HG02763 (cell line): Measurements from ENCODE around the gene CA4.

Experiments
- ATAC-seq: cut with Tn5 transposase; IDR thresholded peaks from one replicate; pipeline ENCODE4 v1.9.1; 2021; ENCODE audit warnings: mild to moderate bottlenecking, moderate library complexity; ENCODE audit not compliant: unreplicated experiment

CA4 gene

DNA sequence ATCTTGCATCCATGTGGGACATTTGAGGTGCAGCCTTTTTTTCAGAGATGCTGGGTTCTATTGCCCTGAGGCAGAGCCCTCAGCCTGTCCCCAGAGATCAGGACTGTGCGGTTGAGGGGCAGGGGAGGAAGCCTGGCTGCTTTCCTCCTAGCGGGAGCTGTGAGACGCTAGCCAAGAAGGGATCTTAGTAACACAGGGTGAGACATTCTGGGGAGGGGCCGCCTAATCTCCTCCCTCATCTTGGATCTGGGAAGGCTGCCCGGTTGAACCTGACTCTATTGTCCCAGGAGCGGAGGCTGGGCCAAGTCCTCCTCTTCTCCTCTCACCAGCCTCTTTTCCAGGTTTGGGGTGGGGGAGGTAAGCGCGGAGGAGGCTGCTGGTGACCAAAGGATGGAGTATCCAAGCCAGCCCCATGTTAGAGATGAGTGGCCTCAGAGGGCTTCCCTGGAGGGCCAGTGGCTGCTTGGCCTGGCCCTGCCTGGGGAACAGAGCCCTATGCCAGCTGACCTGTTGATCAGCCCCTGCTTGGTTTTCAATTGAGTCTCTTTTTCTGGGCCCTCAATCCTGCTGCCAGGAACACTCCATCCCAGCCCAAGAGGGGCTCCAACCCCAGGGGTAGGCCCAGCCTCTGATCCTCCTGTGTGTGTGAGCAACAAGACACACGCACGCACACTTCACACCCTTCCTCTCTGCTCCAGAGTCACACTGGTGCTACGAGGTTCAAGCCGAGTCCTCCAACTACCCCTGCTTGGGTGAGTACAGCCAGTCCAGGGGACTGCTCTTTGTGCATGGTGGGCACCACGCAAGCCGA is 5.0 kb downstream of the CA4 start:
- ATAC-seq = no peak

DNA sequence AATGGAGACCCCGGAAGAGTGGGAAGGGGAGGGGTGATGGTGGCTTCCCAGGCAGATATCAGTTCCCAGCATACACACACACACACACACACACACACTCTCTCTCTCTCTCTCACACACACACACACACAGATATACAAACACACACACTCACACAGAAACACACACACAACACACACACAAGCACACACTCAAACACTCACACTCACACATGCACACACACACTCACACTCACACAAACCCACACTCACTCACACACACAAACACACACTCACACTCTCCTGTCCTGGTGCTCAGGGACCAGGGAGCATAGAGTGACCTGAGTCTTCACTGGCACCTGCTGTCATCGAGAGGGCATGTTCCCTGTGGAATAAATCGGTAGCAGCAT is 5.6 kb downstream of the CA4 start:
- no peak for ATAC-seq

DNA sequence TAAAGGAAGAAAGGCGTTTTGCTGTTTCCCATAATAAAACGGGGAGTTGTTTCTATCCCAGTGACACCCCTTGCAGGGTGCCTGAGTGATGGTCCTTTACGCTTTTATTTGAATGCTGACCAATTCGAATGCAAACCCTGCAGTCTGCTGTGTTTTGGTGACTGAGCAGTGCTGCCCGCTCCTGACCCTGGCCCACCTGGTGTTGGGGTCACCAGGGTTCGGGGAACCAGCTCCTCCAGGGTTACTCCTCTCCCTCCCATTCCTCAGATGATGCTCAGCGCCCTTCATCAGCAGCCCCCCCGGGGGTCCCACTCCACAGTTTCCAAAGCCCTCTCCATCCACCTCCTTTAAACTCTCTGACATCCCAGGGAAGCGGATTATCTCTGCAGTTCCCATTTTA is 6.0 kb downstream of the CA4 start:
- ATAC-seq = no peak

DNA sequence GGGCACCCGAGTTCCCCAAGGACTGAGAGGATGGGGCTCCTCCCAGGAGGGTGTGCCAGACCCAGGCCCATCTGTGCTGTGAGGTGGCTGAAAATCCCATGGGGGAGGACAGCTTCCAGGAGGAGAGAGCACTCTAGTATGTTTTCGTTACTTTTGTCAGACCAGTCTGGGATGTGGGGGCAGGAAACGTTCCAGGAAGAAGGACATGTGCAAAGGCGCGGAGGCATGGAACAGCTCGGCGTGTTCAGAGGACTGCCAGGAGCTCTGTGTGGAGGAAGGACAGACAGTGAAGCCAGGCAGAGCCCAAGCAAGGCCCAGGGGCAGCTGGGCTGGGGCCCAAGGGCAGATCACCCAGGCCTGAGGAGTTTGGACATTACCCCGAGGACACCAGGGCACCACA is 7.0 kb downstream of the CA4 start:
- no peak for ATAC-seq

DNA sequence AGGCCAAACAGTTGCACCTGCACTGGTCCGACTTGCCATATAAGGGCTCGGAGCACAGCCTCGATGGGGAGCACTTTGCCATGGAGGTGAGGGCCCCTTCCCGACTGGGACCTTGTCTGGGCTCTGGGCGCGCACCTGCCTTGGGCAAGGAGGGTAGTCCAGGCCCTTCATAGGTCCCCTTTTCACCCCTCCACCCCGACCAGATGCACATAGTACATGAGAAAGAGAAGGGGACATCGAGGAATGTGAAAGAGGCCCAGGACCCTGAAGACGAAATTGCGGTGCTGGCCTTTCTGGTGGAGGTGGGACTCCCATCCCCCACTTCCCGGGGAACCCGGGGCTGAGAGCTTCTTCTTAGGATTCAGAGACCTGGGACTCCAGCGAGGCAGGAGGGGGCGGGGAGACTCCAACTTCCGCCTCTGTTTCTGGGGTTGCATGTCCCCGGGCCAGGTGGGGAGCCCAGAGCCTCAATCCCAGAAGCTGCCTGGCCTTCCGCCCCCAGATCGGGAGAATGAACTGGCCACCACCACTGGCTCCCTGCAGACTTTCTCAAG is 7.8 kb downstream of the CA4 start:
- ATAC-seq = no peak

DNA sequence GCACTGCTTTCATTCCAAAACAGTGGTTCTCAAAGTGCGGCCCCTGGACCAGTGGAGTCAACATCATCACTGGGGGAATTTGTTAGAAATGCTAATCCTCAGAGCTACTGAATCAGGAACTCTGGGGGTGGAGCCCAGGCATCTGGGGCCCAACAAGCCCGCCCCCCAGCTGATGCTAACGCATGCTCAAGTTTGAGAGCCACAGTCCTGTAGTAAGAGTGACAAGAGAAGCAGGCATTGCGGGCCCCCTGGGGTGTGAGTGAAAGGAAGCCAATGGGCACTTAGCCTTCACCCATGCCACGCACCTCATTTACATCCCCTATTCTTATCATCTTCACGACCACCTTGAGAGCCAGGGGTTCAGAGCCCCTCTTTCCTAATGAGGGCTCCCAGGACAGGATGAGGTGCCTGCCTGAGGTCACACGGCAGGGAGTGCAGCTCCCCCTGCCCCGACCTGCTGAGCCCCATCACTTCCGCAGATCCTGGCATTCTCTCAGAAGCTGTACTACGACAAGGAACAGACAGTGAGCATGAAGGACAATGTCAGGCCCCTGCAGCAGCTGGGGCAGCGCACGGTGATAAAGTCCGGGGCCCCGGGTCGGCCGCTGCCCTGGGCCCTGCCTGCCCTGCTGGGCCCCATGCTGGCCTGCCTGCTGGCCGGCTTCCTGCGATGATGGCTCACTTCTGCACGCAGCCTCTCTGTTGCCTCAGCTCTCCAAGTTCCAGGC is 9.1 kb downstream of the CA4 start:
- ATAC-seq = no peak

DNA sequence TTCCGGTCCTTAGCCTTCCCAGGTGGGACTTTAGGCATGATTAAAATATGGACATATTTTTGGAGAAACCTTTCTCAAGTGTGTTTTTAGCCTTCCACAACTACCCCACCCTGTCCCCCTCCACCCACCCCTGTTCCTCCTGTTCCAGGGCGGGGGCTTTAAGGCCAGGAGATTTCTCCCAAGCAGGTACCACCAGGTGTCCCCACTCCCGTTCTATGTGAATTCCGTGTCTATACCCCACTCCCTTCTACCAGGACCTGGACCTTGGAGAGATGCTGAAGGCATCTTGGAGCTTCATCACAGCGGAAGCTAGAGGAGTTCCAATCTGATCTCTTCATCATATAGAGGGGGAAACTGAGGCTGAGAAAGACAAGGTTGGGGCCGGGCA is 9.7 kb downstream of the CA4 start:
- ATAC-seq = no peak

DNA sequence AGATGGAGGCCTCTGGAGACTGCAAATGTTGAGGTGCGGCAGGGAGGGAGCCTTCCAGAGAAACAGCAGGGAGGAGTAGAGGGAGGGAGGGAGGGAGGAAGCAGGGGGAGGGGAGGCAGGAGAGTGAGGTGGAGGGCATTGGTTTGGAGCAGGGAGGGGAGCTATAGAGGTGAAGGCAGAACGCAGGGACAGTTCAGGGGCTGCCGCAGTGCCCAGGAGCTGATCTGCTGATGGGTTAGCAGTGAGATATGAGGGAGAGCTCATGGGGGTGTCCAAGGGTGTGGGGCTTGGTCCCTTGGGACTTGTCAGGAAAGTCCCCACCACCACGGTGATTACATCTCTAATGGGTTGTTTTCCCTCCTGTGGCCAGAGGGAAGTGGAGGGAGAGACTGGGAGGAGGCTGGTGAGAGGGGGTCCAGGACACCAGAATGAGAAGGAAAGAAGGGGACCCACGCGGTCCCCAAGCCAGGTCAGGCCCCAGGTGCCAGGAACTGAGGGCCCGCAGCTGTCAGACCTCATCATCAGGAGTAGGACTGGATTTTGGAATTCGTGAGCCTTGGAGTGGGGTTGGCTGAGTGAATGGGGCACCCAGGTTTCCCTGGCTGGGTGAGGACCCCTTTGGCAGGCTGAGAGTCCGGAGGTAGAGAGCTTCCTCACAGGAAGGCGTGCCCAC is 11.2 kb downstream of the CA4 start:
- no peak for ATAC-seq

DNA sequence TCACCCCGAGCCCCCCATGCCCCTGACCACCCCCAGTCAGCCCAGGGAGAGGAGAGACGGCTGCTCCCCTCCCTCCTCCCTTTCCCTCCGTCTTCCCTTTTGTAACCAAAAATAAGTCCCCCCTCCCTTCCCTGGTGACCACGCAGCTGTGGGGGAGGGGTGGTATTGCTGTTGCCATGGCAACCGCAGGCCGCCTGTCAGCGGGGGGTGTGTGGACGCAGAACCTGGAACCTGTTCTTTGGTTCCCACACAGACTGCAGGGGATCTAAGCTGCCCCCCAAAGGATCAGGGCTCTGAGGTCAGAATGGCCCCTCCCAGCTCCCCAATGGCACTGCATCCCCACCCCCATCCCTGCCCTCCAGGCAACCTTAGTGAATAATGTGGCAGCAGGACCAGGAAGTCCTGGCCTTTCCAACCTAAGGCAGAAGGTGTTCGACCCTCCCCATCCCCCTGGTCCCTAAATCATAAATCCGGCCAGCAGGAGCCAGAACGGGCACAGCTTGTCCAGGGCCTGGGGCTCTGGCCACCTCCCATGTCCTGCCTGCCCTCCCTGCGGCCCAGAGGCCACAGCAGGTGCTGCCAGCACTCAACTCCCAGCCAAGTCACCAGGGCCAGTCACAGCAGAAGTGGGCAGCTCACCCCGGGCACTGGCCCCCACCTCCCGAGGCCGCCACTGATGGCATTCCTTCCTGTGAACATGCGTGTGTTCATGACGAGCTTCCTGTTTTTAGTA is 12.0 kb downstream of the CA4 start:
- ATAC-seq = no peak

DNA sequence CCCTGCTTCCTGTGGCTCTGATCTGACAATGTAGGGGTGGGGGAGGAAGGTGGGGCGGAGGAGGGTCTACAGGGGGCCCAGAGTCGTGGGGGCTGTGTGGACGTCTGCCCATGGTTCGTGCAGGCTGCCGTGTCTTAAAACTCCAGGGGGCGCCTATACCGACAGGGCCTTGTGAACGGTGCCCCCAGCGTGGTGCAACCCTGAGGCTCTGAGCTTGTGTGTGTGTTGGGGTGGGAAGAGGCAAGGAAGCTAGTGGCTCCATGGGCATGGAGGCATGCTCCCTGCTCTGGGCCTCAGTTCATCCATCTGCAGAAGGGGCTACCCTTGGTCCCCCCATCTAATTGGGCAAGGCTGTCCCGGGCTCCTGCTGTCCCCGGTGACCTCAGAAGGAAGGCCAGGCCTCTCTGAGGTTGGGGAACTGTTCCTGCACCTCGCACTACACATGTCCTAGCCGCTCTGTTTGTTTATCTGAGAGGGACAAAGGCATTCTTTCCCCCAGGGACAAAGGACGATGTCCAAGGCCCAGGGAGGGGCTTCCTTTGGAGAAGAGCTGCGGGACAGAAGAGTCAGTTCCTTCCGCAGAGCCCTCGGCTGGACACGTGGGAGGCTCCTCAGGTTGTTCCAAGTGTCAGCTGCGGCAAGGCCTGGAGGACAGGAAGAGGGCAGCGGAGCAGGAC is 13.5 kb downstream of the CA4 start:
- ATAC-seq = no peak

DNA sequence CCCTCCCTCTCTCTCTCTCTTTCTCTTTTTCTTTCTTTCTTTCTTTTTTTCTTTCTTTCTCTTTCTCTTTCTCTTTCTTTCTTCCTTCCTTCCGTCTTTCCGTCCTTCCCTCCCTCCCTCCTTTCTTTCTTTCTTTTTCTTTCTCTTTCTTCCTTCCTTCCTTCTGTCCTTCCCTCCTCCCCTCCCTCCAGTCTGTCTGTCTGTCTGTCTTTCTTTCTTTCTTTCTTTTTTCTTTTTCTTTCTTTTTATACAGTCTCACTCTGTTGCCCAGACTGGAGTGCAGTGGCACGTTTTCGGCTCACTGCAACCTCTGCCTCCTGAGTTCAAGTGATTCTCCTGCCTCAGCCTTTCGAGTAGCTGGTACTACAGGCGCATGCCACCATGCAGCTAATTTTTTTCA is 14.4 kb downstream of the CA4 start:
- ATAC-seq = no peak

DNA sequence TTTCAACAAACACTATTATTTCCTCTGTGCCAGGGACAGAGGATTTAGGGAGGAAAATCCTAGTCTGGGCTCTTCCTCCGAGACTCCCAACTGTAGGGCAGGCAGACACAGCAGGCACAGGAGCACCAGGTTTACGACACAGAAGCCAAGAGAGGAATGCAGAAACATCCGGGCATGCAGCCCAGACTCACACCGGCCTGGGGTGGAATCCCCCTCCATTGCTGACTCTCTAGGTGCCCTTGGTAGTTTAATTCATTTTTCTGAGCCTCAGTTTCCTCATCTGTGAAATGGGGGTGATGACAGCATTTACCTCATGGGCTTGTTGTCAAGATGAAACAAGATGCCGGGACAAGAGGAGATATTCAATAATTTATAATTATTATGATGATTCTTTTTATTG is 14.9 kb downstream of the CA4 start:
- no peak for ATAC-seq

DNA sequence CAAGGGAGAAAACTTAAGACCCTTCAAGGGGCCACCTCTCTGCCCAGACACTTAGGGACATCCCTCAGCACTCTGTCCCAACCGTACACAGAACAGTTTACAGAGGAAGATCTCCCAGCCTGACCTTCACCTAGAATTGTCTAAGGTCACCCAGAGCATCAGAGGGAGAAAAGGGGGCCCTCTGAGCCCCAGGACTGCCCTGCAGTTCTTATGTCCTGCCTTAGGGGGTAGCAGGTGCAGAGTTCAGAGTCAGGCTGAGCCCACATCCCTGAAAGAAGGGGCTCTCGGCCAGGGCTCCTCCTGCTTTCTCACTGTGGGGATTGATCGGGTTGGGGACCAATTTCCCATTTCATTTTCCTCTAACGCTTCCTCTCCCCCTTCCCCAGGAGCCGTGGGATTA is 15.4 kb downstream of the CA4 start:
- no peak for ATAC-seq

DNA sequence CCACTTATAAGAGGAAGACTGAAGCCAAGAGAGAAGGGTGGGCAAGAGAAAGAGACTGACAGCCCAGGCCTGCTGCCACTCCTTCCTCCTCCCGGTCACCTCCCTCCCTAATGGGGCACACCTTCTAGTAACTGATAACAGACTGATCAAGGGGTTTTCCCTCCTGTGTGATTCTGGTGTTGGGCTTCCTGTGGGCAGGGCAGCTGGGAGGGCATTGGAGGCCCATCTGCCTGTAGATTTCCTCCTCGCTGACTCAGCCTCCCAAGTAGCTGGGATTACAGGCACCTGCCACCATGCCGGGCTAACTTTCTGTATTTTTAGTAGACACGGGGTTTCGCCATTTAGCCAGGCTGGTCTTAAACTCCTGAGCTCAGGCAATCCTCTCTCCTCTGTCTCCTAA is 16.2 kb downstream of the CA4 start:
- ATAC-seq = no peak

DNA sequence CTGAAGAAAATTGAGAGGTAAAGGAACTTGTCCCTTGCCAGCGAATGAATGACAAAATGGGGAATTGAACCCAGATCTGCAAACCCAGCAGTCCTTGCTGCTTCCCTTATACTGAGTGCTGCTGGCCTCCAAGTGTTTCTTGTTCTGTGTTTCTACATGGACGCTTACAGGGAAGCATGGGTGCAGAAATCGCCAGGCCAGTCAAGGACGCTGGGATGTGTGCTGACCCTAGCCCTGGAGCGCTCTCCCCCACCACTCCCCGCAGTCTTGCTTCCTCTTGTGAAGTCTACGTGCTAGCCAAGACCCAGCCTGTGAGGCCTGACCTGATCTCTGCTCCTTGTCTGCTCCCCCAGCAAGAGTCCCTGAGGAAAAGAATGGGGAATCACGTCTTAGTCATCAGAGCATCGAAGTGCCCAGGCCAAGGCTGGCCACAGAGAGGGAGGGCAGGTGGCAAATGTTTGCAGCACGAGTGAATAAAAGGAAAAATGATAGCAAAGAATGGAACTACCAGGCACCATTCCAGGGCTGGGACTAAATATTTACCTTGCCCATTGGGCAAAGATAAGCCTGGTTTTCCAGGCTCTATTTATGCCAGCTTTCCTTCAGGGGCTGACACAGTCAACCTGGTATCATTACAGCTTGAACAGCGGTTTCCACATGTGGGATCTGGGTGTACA is 17.4 kb downstream of the CA4 start:
- no peak for ATAC-seq

DNA sequence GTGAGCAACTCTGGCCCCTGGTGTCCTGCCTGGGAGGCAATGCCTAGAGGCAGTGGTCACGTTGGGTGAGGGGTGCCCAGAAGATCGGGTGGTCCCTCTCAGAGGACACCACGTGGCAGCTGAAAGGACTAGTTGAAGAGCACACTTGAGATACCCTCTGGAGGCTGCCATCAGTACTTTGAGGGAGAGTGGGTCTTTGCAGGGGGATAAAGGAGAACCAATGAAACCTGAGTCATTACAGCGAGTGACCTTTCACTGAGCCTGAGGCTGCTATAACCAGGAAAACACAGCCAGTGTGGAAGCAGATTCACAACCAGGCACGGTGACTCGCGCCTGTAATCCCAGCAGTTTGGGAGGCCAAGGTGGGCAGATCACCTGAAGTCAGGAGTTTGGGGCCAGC is 18.9 kb downstream of the CA4 start:
- no peak for ATAC-seq

DNA sequence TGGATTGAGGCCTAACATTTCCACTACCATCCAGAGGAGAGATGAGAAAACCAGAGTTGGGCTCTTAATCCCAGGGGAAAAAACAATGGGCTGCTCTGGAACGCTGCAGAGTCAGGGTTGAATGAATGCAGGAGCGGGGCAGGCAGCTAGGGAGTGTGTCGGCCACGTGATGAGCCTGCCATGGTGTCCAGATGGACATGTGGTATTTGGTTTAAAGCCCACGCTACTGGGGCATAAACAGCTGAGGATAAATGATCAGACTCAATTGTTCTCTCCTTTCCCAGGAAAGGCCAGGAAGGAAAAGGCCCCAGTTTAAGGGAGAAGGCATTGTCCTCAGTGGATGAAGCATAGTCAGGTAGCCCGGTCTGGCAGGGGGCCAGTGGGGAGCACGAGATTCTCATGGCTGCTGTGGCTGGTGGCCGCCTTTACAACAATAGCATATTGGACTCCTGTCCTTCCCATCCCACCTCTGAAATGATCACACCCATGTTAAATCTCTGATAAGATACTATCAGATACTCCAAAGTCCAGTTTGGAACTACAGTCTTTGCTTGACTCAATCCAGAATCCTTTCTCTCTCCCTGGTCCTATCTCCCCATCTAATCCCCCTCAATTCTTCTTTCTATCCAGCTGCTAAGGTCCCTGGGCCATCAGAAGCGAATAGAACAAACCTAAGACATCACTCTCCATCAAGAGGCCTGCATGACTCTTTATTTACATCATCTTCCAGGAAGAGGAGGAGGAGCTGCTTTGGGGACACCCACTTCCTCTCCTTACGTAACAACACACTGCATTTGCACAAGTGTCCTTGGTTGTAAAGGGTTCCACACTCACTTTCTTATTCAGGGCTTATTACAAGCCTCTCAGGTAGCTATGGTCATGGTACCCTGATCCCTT is 20.4 kb downstream of the CA4 start:
- ATAC-seq = no peak

DNA sequence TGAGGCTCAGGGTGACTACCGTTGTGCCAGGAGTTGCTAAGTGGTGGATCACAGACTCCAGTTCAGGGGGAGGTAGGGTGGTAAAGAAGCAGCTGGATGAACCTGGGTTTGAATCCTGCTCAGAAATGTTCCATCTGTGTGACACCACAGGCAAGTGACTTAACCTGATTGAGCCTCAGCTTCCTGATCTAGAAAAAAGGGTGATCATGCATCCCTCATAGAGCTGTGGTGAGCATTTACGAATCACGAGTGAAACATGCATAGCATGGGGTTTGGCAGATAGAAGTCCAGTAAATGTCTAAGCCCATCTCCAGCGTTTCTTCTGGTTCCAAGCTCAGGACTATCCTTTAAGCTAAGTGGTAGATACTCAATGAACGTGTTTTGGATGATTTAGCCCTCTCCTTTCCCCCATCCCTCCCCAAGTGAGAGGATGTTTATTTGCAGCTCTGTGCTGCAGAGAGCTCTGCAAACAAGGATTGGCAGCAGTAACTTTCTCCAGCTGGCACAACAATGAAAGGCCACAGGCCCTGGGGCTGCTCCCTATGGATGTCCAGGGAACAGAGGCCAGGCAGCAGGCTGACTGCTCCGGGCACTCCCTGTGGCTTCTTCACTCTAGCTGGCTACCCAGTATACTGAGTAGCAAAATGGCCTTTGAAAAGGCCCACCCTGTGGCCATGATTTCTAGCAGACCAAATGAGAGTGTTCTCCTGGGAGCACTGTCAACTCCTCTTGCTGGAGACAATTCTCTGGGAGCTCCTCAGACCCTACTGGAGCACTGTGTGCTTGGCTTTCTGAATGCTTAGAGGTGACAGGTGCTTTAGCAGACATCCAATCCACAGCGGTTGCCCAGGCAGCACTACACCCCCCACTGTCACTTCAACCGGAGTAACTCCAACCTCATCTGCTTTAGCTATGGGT is 21.3 kb downstream of the CA4 start:
- no peak for ATAC-seq
